ENCODE measurements around the gene KCNN3. TPM values are rescaled to one million over a fixed set of nuclear protein-coding genes. Genes with fewer than 3 reads are reported as not detected.

KCNN3 gene
- total and polyA plus RNA-seq, 4 donors = 0.08 to 4.7 (median 1.8) TPM

DNA sequence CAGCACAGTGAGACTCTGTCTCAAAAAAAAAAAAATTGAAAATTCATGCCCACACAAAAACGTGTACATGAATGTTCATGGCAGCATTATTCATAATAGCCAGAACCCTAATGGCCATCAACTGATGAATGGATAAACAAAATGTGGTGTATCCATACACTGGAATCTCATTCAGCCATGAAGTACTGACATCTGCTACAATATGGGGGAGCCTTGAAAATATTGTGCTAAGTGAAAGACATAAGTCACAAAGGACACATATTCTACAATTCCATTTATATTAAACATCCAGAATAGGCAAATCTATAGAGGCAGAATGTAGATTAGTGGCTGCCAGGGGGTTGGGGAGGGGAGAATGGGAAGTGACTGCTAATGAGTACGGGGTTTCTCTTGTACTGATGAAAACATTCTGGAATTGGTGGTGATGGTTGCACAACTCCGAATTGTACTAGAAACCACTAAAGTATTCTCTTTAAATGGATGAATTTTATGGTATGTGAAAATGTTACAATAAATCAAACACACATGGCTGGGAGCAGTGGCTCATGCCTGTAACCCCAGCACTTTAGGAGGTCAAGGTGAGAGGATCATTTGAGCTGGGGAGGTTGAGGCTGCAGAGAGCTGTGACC, 33.0 kb upstream of the KCNN3 start:
- Histone ChIP-seq H3K36me3 (ENCODE audit: control insufficient read depth in 1 of 2, insufficient read depth in 2 of 2, low read length in 1 of 2) (no peaks in the 10 kb centered on the region), H3K27me3 (ENCODE audit: control insufficient read depth in 1 of 2, insufficient read depth in 2 of 2, low read length in 1 of 2) (no peaks in the 10 kb centered on the region), H3K9me3 (ENCODE audit: control insufficient read depth, low read length) (no peaks in the 10 kb centered on the region), H3K4me3 (ENCODE audit: low read length in 2 of 2) (no peak overlapping the region), H3K27ac (ENCODE audit: low read depth in 1 of 2, low read length in 2 of 2) (no peak overlapping the region), H3K4me1 (ENCODE audit: control insufficient read depth in 1 of 2, insufficient read depth in 2 of 2, low read length in 2 of 2) (no peaks in the 10 kb centered on the region)
- ATAC-seq (ENCODE audit: low FRiP score) (no peak), DNase-seq (no peak)
- intact Hi-C loops (cut with DNase I) = no loop called here
- 36 to 65% methylated on average over 3 of the region's 3 CpGs for WGBS, 2 donors

DNA sequence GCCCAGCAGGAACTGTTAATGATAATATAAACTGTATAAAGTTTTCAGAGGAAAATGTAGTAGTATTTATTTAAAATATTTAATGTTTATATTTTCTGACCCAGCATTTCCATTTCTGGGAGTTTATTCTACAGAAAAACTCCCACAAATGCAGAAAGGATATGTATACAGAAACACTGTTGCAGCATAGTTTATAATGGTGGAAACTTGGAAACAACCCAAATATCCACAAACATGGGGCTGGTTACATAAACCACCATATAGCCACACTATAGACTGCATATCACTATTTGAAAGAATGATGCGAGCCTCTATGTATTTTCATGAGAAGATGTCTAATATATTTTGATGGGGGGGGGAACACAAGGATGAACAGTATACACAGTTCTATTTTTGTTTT, 31.5 kb upstream of the KCNN3 start:
- 87 to 88% methylated on average over 1 of the region's 1 CpG for WGBS, 2 donors
- Histone ChIP-seq H3K27ac (ENCODE audit: low read depth in 1 of 2, low read length in 2 of 2) (no peak overlapping the region), H3K27me3 (ENCODE audit: control insufficient read depth in 1 of 2, insufficient read depth in 2 of 2, low read length in 1 of 2) (no peaks in the 10 kb centered on the region), H3K9me3 (ENCODE audit: control insufficient read depth, low read length) (no peaks in the 10 kb centered on the region), H3K4me1 (ENCODE audit: control insufficient read depth in 1 of 2, insufficient read depth in 2 of 2, low read length in 2 of 2) (no peaks in the 10 kb centered on the region), H3K36me3 (ENCODE audit: control insufficient read depth in 1 of 2, insufficient read depth in 2 of 2, low read length in 1 of 2) (no peaks in the 10 kb centered on the region), H3K4me3 (ENCODE audit: low read length in 2 of 2) (no peak overlapping the region)
- DNase-seq (no peak), ATAC-seq (ENCODE audit: low FRiP score) (no peak)
- intact Hi-C loops (cut with DNase I) = no loop called here

DNA sequence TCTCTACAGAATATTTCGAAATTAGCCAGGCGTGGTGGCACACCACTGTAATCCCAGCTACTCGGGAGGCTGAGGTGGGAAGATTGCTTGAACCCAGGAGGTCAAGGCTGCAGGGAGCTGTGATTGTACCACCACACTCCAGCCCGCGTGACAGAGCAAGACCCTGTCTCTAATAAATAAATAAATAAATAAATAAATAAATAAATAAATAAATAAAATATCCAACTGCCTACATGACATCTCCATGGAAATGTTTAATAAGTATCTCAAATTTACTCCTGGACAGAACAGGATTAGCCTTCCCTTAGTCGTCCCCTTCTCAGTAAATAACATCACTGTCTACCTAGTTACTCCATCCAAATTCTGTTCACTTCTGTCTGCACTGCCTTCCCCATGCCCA, 29.0 kb upstream of the KCNN3 start:
- H3K27me3 ChIP-seq (ENCODE audit: control insufficient read depth in 1 of 2, insufficient read depth in 2 of 2, low read length in 1 of 2) = no peaks in the 10 kb centered on the region

DNA sequence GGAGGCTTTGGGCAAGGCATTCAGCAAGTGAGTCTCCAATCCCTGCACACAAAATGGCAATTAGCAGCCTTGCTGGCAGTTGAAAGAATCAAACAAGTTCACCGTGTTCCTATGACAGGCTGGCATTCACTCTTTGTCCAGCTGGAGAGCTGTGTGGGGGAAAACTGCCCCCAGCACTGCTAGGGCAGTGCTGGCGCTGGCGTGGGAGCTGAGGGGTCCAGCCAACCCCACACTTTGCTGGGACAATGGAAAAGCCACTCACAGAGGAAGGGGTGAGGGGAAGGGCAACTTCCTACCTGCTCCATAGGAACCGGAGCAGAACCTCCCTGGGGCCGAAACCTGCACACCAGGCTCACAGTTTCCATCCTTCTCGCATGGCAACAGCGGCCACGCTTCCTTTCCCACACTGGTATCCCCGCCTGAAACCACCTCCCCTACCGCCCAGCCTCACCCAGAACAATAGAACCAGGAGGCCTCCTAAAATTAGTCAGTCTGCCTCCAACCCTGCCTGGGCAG, 26.7 kb upstream of the KCNN3 start:
- Histone ChIP-seq H3K27ac (ENCODE audit: low read depth in 1 of 2, low read length in 2 of 2) (no peak overlapping the region), H3K9me3 (ENCODE audit: control insufficient read depth, low read length) (no peaks in the 10 kb centered on the region), H3K36me3 (ENCODE audit: control insufficient read depth in 1 of 2, insufficient read depth in 2 of 2, low read length in 1 of 2) (no peaks in the 10 kb centered on the region), H3K27me3 (ENCODE audit: control insufficient read depth in 1 of 2, insufficient read depth in 2 of 2, low read length in 1 of 2) (no peaks in the 10 kb centered on the region), H3K4me1 (ENCODE audit: control insufficient read depth in 1 of 2, insufficient read depth in 2 of 2, low read length in 2 of 2) (no peaks in the 10 kb centered on the region), H3K4me3 (ENCODE audit: low read length in 2 of 2) (no peak overlapping the region)
- intact Hi-C loops (cut with DNase I) = no loop called here
- 77 to 80% methylated on average over 10 of the region's 10 CpGs for WGBS, 2 donors
- DNase-seq = no peak
- ATAC-seq (ENCODE audit: low FRiP score) = peak; percentile 29

More for the DNA sequence above, 29.0 kb upstream of the KCNN3 start:
- Histone ChIP-seq H3K36me3 (ENCODE audit: control insufficient read depth in 1 of 2, insufficient read depth in 2 of 2, low read length in 1 of 2) (no peaks in the 10 kb centered on the region), H3K9me3 (ENCODE audit: control insufficient read depth, low read length) (no peaks in the 10 kb centered on the region), H3K27ac (ENCODE audit: low read depth in 1 of 2, low read length in 2 of 2) (no peak overlapping the region), H3K4me1 (ENCODE audit: control insufficient read depth in 1 of 2, insufficient read depth in 2 of 2, low read length in 2 of 2) (no peaks in the 10 kb centered on the region), H3K4me3 (ENCODE audit: low read length in 2 of 2) (no peak overlapping the region)
- intact Hi-C loops (cut with DNase I) = no loop called here
- 93 to 94% methylated on average over 6 of the region's 6 CpGs for WGBS, 2 donors
- no peak for DNase-seq
- ATAC-seq (ENCODE audit: low FRiP score) = no peak

DNA sequence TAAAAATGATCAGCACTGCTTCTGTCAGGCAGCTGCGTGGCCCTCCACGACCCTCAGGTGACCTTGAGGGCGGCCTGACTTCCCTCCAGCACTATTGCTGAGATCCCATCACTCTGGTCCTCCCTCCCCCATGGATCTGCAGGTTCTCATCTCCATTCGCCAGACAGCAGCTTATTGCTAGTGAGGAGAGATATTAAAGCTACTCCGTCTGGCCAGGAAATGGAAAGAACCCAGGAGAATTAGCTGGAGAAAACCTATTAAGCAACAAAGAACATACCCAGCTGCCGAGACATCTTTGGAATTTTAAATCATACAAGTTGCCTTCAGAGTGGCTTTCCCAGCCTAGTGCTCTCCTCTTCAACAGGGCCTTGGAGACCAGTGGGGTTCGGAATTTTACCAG, 25.7 kb upstream of the KCNN3 start:
- DNase-seq (no peak), ATAC-seq (ENCODE audit: low FRiP score) (no peak)
- WGBS, 2 donors = 54 to 55% methylated on average over 7 of the region's 7 CpGs
- Histone ChIP-seq H3K4me3 (ENCODE audit: low read length in 2 of 2) (no peak overlapping the region), H3K27ac (ENCODE audit: low read depth in 1 of 2, low read length in 2 of 2) (no peak overlapping the region), H3K4me1 (ENCODE audit: control insufficient read depth in 1 of 2, insufficient read depth in 2 of 2, low read length in 2 of 2) (no peaks in the 10 kb centered on the region), H3K36me3 (ENCODE audit: control insufficient read depth in 1 of 2, insufficient read depth in 2 of 2, low read length in 1 of 2) (no peaks in the 10 kb centered on the region), H3K9me3 (ENCODE audit: control insufficient read depth, low read length) (no peaks in the 10 kb centered on the region), H3K27me3 (ENCODE audit: control insufficient read depth in 1 of 2, insufficient read depth in 2 of 2, low read length in 1 of 2) (no peaks in the 10 kb centered on the region)
- intact Hi-C loops (cut with DNase I) = no loop called here

DNA sequence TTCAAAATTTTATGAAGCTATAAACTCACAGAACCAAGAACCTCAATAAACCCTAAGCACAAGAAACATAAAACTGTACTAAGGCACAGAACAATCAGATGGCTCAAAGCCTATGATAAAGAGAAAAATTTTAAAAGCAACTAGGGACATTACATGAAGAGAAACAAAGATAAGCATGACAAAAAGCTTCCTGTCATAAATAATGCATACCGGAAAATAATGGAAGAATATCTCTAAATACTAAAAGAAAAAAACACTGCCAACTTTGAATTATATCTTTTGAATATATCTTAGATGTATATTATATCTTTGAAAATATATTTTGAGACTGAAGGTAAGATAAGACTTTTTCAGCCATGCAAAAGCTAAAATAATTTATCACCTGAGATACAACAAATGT, 21.4 kb upstream of the KCNN3 start:
- no peak for ATAC-seq (ENCODE audit: low FRiP score)
- DNase-seq = no peak
- Histone ChIP-seq H3K36me3 (ENCODE audit: control insufficient read depth in 1 of 2, insufficient read depth in 2 of 2, low read length in 1 of 2) (no peaks in the 10 kb centered on the region), H3K4me1 (ENCODE audit: control insufficient read depth in 1 of 2, insufficient read depth in 2 of 2, low read length in 2 of 2) (no peaks in the 10 kb centered on the region), H3K9me3 (ENCODE audit: control insufficient read depth, low read length) (no peaks in the 10 kb centered on the region), H3K4me3 (ENCODE audit: low read length in 2 of 2) (no peak overlapping the region), H3K27me3 (ENCODE audit: control insufficient read depth in 1 of 2, insufficient read depth in 2 of 2, low read length in 1 of 2) (no peaks in the 10 kb centered on the region), H3K27ac (ENCODE audit: low read depth in 1 of 2, low read length in 2 of 2) (no peak overlapping the region)
- 45 to 53% methylated on average over 1 of the region's 1 CpG for WGBS, 2 donors
- intact Hi-C loops (cut with DNase I) = no loop called here

DNA sequence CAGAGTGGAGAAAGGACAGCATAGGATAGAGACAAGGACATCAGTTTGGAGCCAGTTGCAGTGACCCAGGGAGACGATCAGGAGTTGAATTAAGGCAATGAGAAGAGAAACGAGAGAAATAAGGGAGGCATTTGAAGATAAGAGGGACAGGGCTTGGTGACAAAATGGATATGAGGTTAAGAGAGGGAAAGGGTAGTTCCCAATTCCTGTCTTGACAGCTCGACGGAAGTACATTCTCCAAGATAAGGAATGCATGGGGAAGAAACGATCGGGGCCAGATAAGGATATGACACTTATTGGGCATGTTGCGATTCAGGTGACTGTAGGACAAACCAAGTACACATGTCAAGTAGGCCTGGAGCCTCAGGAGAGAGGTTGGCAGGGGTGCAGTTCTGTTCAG, 18.7 kb upstream of the KCNN3 start:
- no peak overlapping the region for H3K27ac ChIP-seq (ENCODE audit: low read depth in 1 of 2, low read length in 2 of 2)
- ATAC-seq (ENCODE audit: low FRiP score) (no peak), DNase-seq (no peak)
- no peaks in the 10 kb centered on the region for H3K4me1 ChIP-seq (ENCODE audit: control insufficient read depth in 1 of 2, insufficient read depth in 2 of 2, low read length in 2 of 2)
- no peaks in the 10 kb centered on the region for H3K9me3 ChIP-seq (ENCODE audit: control insufficient read depth, low read length)
- H3K27me3 ChIP-seq (ENCODE audit: control insufficient read depth in 1 of 2, insufficient read depth in 2 of 2, low read length in 1 of 2) = no peaks in the 10 kb centered on the region
- no peaks in the 10 kb centered on the region for H3K36me3 ChIP-seq (ENCODE audit: control insufficient read depth in 1 of 2, insufficient read depth in 2 of 2, low read length in 1 of 2)
- no peak overlapping the region for H3K4me3 ChIP-seq (ENCODE audit: low read length in 2 of 2)
- intact Hi-C loops (cut with DNase I) = no loop called here
- WGBS, 2 donors = 74 to 77% methylated on average over 7 of the region's 7 CpGs

DNA sequence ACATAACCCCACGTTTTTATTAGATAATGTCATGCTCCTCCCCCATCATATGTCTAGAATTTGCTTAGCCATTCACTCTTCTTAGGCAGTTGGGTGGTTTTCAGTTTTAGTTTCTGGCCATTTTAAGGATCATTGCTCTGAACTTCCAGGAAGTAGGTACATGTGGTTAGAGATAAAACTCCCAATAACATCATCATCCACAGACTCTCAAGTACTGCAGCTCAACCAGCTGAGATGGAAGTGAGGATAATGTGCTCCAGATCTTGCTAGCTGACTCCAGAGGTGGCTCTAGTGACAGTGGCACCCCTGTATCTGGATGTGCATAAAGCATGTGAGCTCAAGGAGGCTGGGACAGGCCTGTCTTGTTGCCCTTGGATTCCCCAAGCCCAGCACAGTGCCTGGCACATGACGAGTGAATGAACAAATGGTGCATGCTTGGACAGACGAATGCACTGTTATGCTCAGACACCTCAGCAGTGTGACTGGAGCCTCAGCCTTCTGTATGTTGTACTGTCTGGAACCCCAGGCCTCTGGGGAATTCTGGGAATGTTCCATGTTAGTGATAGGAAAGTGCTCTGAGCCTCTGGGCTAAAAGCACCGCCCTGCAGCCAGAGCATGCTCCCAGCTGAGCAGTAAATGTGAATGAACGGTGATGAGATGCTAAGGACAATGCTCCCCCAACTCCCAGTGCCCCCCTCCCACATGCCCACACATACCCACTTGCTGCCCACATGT, 16.4 kb upstream of the KCNN3 start:
- ATAC-seq (ENCODE audit: low FRiP score) (no peak), DNase-seq (no peak)
- no peak overlapping the region for H3K27ac ChIP-seq (ENCODE audit: low read depth in 1 of 2, low read length in 2 of 2)
- no peaks in the 10 kb centered on the region for H3K4me1 ChIP-seq (ENCODE audit: control insufficient read depth in 1 of 2, insufficient read depth in 2 of 2, low read length in 2 of 2)
- H3K36me3 ChIP-seq (ENCODE audit: control insufficient read depth in 1 of 2, insufficient read depth in 2 of 2, low read length in 1 of 2) = no peaks in the 10 kb centered on the region
- intact Hi-C loops (cut with DNase I) = no loop called here
- no peaks in the 10 kb centered on the region for H3K27me3 ChIP-seq (ENCODE audit: control insufficient read depth in 1 of 2, insufficient read depth in 2 of 2, low read length in 1 of 2)
- no peak overlapping the region for H3K4me3 ChIP-seq (ENCODE audit: low read length in 2 of 2)
- 27 to 40% methylated on average over 5 of the region's 5 CpGs for WGBS, 2 donors
- no peaks in the 10 kb centered on the region for H3K9me3 ChIP-seq (ENCODE audit: control insufficient read depth, low read length)
